ENCODE data around the gene CWH43. TPM values are rescaled to one million over a fixed set of nuclear protein-coding genes. Genes with fewer than 3 reads are reported as not detected.

The CWH43 gene
- total and polyA plus RNA-seq, 10 donors = not detected

DNA sequence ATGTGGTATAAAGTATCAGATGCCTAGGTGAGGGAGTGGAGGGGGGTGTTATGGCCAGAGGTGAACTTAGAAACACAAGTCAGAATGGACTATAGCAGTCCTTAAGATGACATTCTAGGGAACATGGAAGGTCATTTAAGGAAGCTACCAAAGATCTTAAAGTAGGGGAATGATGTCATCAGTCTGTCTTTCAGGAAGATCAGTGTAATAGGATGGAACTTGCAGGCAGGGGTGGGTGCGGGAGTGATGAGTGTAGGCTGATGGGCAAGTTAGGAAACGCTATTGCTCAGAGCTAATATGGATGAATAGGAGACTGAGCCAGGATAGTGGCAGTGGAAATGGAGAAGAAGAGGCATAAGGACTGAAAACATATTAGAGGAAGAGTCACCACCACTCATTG is 27.5 kb upstream of the CWH43 start:
- Histone ChIP-seq H3K4me3 (no peak overlapping the region), H3K27ac (no peak overlapping the region), H3K27me3 (replicated peaks in 1 of 7) (no peaks in the 10 kb centered on the region), H3K36me3 (no peaks in the 10 kb centered on the region), H3K9me3 (no peaks in the 10 kb centered on the region), H3K4me1 (no peaks in the 10 kb centered on the region)
- TF ChIP-seq POLR2A (IDR thresholded peaks at IDR 0.05) (no peak), CTCF (IDR thresholded peaks at IDR 0.05 in 8 of 11, conservative IDR thresholded peaks at IDR 0.05 in 3 of 11) (no peak), POLR2AphosphoS5 (IDR thresholded peaks at IDR 0.05) (no peak)
- no peak for DNase-seq
- 86 to 97% (median 90%) methylated on average over 2 of the region's 2 CpGs for WGBS, 5 donors
- intact Hi-C loops (cut with DNase I; ENCODE audit: low total_unique reads) = no loop called here

DNA sequence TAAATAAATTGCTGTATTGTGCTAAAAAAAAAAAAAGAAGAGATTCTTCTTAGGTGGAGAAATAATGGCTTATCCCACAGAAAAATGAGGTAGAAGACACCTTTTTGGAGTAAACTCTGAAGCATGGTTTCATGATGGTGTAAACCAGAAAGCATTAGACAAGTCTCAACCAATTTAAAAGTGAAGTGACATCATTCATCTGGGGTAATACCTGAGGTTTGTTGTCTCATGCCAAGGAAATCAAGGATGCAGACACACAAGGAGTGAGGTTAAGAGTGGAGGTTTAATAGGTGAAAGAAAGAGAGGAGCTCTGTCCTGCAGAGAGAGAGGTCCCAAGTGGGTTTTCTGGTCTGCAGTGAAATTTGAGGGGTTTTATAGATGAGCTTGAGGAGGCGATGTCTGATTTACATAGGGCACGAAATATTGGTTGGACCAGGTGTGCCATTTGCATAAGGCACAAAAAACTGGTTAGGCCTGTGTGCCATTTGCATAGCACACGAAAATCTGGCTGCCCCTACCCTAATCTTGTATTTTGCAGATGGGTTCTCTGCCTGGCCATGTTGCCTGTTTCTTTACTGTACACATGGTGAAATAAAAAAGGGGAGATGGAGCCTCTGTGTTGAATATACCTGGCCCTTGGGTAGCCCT is 25.0 kb upstream of the CWH43 start:
- DNase-seq = no peak
- intact Hi-C loops (cut with DNase I; ENCODE audit: low total_unique reads) = loop anchor here (5.0 to 10.0 kb wide), 2 partner anchors 384 to 516 kb away; no protein-coding TSS in a partner anchor
- Histone ChIP-seq H3K4me3 (no peak overlapping the region), H3K9me3 (no peaks in the 10 kb centered on the region), H3K27me3 (replicated peaks in 1 of 7) (no peaks in the 10 kb centered on the region), H3K4me1 (no peaks in the 10 kb centered on the region), H3K27ac (no peak overlapping the region), H3K36me3 (no peaks in the 10 kb centered on the region)
- WGBS, 5 donors = 63 to 83% (median 74%) methylated on average over 3 of the region's 3 CpGs
- TF ChIP-seq POLR2AphosphoS5 (IDR thresholded peaks at IDR 0.05) (no peak), CTCF (IDR thresholded peaks at IDR 0.05 in 8 of 11, conservative IDR thresholded peaks at IDR 0.05 in 3 of 11) (no peak), POLR2A (IDR thresholded peaks at IDR 0.05) (no peak)

DNA sequence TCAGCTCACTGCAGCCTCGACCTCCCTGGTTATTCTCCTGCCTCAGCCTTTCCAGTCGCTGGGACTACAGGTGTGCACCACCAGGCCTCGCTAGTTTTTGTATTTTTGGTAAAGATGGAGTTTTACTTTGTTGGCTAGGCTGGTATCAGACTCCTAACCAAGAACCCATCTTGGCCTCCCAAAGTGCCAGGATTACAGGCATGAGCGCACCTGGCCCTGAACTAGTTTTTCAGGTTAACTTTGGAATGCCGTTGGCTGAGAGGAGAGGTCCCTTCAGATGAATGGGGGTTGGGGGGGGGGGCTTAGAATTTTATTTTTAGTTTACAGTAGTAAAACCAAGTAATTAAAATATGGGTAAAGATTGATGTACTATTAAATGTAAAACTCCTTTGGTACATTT is 23.4 kb upstream of the CWH43 start:
- H3K27me3 ChIP-seq (replicated peaks in 1 of 7) = no peaks in the 10 kb centered on the region
- WGBS, 5 donors = 83 to 92% (median 85%) methylated on average over 5 of the region's 5 CpGs
- H3K4me3 ChIP-seq = no peak overlapping the region
- TF ChIP-seq CTCF (IDR thresholded peaks at IDR 0.05 in 8 of 11, conservative IDR thresholded peaks at IDR 0.05 in 3 of 11) (no peak), POLR2A (IDR thresholded peaks at IDR 0.05) (no peak), POLR2AphosphoS5 (IDR thresholded peaks at IDR 0.05) (no peak)
- no peak for DNase-seq
- no peaks in the 10 kb centered on the region for H3K36me3 ChIP-seq
- intact Hi-C loops (cut with DNase I; ENCODE audit: low total_unique reads) = loop anchor here (5.0 to 10.0 kb wide), 2 partner anchors 385 to 518 kb away; no protein-coding TSS in a partner anchor
- no peak overlapping the region for H3K27ac ChIP-seq
- H3K9me3 ChIP-seq = no peaks in the 10 kb centered on the region
- H3K4me1 ChIP-seq = no peaks in the 10 kb centered on the region

DNA sequence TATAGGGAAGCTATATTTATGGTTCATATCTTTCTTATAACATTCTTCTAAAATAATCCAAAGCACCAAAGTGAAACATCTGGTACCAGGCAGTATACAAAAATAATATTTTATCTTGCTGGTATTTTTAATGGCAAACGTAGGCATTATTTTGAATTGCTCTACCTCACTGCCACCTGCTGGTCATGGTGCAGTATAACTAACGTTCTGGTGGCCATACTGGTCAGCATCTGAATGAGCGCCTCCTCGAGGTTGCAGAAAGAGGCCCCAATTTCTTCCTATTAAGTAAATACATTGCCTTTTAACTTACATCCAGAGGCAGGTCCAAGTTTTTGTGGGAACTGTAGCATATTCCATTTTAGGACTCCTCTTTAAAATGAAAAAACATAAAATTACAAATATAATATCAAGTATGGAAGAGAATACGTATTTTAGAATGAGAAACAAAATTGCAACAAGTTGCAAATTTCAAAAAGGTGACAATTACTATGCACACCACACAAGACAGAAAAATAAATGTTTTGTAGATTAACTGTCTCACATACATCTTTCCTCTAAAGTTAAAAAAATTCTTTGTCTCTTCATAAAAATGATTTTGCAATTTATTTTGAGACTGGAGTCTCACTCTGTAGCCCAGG is 22.9 kb upstream of the CWH43 start:
- no peak overlapping the region for H3K4me3 ChIP-seq
- WGBS, 5 donors = 14 to 19% (median 19%) methylated on average over 5 of the region's 5 CpGs
- DNase-seq = no peak
- no peaks in the 10 kb centered on the region for H3K27me3 ChIP-seq (replicated peaks in 1 of 7)
- H3K4me1 ChIP-seq = no peaks in the 10 kb centered on the region
- intact Hi-C loops (cut with DNase I; ENCODE audit: low total_unique reads) = loop anchor here (5.0 to 10.0 kb wide), 2 partner anchors 386 to 518 kb away; no protein-coding TSS in a partner anchor
- H3K9me3 ChIP-seq = no peaks in the 10 kb centered on the region
- H3K27ac ChIP-seq = no peak overlapping the region
- TF ChIP-seq CTCF (IDR thresholded peaks at IDR 0.05 in 8 of 11, conservative IDR thresholded peaks at IDR 0.05 in 3 of 11) = peak; percentile 64 to 94 (median 89)
- TF ChIP-seq POLR2AphosphoS5 (IDR thresholded peaks at IDR 0.05) = peak in 1 of 3 donors; percentile 33
- no peak for TF ChIP-seq POLR2A (IDR thresholded peaks at IDR 0.05)
- H3K36me3 ChIP-seq = no peaks in the 10 kb centered on the region

Measured in spleen (tissue), 11 donors.